PC-9 (cell line): ENCODE measurements around the gene SETD1B. TPM values are rescaled to one million over a fixed set of nuclear protein-coding genes. Genes with fewer than 3 reads are reported as not detected.
"Not testable (repeated sequence)": the region's sequence is repeated elsewhere in the genome, so short reads cannot be mapped to it uniquely, and the experiment has no call there.

Source experiments
- BruUV-seq: library from RNA; stranded (reverse); fragments of 400-500 nt; replicated peaks from 2 replicates; lab custom pipeline; 2021; lab: Mats Ljungman, UMichigan
- CTCF ChIA-PET: fragments of 300-600 bp; sonication (Branson Sonifier 250); formaldehyde crosslinking; loops from one replicate; lab custom pipeline; 2022; ENCODE audit warnings: antibody characterized with exemption; lab: Charles Lee
- POLR2A ChIA-PET: fragments of 300-600 bp; sonication (Branson Sonifier 250); formaldehyde crosslinking; loops from one replicate; lab custom pipeline; 2022; ENCODE audit warnings: antibody characterized with exemption; ENCODE audit not compliant: unreplicated experiment; lab: Charles Lee
- DNase-seq, 2 experiments: peaks; one replicate each; pipeline versions ENCODE4 v3.0.0 to v3.0.0-alpha.2; 2015 to 2022; ENCODE audit warnings: mixed read lengths in 1 of 2
- H2AFZ ChIP-seq: fragments of 200-600 bp; sonication (generic); 2 replicates; pipeline ENCODE4 v1.8.1; 2017; ENCODE audit warnings: antibody characterized with exemption
- H3F3A ChIP-seq: fragments of 200-600 bp; sonication (generic); 2 replicates; pipeline ENCODE4 v1.8.1; 2017; ENCODE audit warnings: antibody characterized with exemption, mild to moderate bottlenecking, low read depth; ENCODE audit not compliant: insufficient read depth
- H3K27ac ChIP-seq: fragments of 200-600 bp; sonication (generic); 2 replicates; pipeline ENCODE4 v1.6.1; 2016; ENCODE audit warnings: mixed run types
- H3K27me3 ChIP-seq: fragments of 200-600 bp; sonication (generic); 2 replicates; pipeline ENCODE4 v1.6.1; 2016; ENCODE audit warnings: low read depth, mixed run types; ENCODE audit not compliant: insufficient read depth
- H3K36me3 ChIP-seq: fragments of 200-600 bp; sonication (generic); 2 replicates; pipeline ENCODE4 v1.6.1; 2016; ENCODE audit warnings: low read depth, mixed run types
- H3K4me1 ChIP-seq: fragments of 200-600 bp; sonication (generic); replicated peaks from 2 replicates; pipeline ENCODE4 v1.6.1; 2016; ENCODE audit warnings: mixed run types; ENCODE audit not compliant: insufficient read depth
- H3K4me2 ChIP-seq: fragments of 200-600 bp; sonication (generic); 2 replicates; pipeline ENCODE4 v1.6.1; 2017; ENCODE audit warnings: mixed run types
- H3K4me3 ChIP-seq: fragments of 200-600 bp; sonication (generic); 2 replicates; pipeline ENCODE4 v1.6.1; 2016; ENCODE audit warnings: mixed run types
- H3K79me2 ChIP-seq: fragments of 200-600 bp; sonication (generic); 2 replicates; pipeline ENCODE4 v1.6.1; 2017; ENCODE audit warnings: low read depth, mixed run types
- H3K9me2 ChIP-seq: fragments of 200-600 bp; sonication (generic); 2 replicates; pipeline ENCODE4 v1.8.1; 2017; ENCODE audit warnings: mild to moderate bottlenecking; ENCODE audit not compliant: insufficient read depth
- H3K9me3 ChIP-seq: fragments of 200-600 bp; sonication (generic); 2 replicates; pipeline ENCODE4 v1.8.1; 2016; ENCODE audit warnings: low read depth; ENCODE audit not compliant: insufficient read depth
- H4K20me1 ChIP-seq: fragments of 200-600 bp; sonication (generic); 2 replicates; pipeline ENCODE4 v1.8.1; 2017; ENCODE audit not compliant: insufficient read depth
- EZH2 ChIP-seq: fragments of 200-600 bp; sonication (generic); IDR thresholded peaks from 2 replicates; pipeline ENCODE4 v1.8.0; 2017; ENCODE audit warnings: antibody characterized with exemption, low read depth
- intact Hi-C: fragments of 100-400 bp; cut with micrococcal nuclease; formaldehyde crosslinking; loops from one replicate; pipeline ENCODE4 v1.10.0; 2022; ENCODE audit not compliant: unreplicated experiment
- total RNA-seq: library from RNA; stranded (reverse); gene quantifications from 2 replicates; pipeline ENCODE4 v1.2.3, GENCODE V29; 2021
- TF ChIP-seq, protein P1 (sequence below): fragments of 200-600 bp; sonication (generic); conservative IDR thresholded peaks from 2 replicates; pipeline ENCODE4 v1.6.1; 2017; ENCODE audit warnings: mixed run types, antibody characterized with exemption, mild to moderate bottlenecking, moderate library complexity

Gene SETD1B
- total RNA-seq, 1 experiment from 2014 or later: 22.6 TPM

DNA sequence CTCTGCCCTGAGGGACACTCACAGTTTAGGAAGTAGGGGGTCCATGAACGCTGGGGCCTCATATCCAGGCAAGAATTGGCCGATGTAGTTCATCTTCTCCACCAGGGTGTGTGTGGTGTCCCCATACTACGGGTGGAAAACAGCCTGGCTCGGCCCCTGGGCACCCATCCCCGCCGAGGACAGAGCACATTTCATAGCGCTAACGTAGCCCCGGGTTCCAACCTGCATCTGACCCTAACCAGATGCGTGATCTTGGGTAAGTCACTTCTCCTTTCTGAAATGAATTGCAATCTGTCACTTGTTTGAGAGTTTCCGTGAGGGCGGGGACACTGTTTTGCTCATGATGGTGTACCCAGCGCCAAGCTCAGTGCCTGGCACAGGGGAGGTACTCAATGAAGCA lies 45.9 kb downstream of the SETD1B start:
- no peak for DNase-seq
- Histone ChIP-seq H3K27ac (no peak overlapping the region), H3K9me2 (no peaks in the 10 kb centered on the region), H4K20me1 (no peaks in the 10 kb centered on the region), H3K27me3 (no peaks in the 10 kb centered on the region), H3K4me1 (no peaks in the 10 kb centered on the region), H3F3A (no peaks in the 10 kb centered on the region), H3K36me3 (no peaks in the 10 kb centered on the region), H3K4me2 (no peak overlapping the region), H3K9me3 (no peaks in the 10 kb centered on the region), H3K79me2 (no peaks in the 10 kb centered on the region), H2AFZ (no peak overlapping the region), H3K4me3 (no peak overlapping the region)
- TF ChIP-seq EZH2: no peak
- TF ChIP-seq, protein P1, sequence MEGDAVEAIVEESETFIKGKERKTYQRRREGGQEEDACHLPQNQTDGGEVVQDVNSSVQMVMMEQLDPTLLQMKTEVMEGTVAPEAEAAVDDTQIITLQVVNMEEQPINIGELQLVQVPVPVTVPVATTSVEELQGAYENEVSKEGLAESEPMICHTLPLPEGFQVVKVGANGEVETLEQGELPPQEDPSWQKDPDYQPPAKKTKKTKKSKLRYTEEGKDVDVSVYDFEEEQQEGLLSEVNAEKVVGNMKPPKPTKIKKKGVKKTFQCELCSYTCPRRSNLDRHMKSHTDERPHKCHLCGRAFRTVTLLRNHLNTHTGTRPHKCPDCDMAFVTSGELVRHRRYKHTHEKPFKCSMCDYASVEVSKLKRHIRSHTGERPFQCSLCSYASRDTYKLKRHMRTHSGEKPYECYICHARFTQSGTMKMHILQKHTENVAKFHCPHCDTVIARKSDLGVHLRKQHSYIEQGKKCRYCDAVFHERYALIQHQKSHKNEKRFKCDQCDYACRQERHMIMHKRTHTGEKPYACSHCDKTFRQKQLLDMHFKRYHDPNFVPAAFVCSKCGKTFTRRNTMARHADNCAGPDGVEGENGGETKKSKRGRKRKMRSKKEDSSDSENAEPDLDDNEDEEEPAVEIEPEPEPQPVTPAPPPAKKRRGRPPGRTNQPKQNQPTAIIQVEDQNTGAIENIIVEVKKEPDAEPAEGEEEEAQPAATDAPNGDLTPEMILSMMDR: no peak
- BruUV-seq: no TSS peak
- ChIA-PET POLR2A (no interaction called here), CTCF (no interaction called here)
- intact Hi-C loops: no loop called here

DNA sequence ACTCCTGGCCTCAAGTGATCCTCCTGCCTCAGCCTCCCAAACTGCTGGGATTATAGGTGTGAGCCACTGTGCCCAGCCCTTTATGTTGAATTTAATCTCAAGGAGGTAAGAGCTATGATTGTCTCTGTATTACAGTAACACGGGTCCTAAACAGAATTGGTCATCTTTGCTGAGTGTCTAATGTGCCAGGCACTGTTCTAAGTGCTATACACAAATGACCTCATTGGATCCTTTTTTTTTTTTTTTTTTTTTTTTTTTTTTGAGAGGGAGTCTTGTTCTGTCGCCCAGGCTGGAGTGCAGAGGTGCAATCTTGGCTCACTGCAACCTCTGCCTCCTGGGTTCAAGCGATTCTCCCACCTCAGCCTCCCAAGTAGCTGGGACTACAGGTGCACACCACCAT lies 48.6 kb downstream of the SETD1B start:
- CTCF ChIA-PET, BruUV-seq: not testable (repeated sequence)

DNA sequence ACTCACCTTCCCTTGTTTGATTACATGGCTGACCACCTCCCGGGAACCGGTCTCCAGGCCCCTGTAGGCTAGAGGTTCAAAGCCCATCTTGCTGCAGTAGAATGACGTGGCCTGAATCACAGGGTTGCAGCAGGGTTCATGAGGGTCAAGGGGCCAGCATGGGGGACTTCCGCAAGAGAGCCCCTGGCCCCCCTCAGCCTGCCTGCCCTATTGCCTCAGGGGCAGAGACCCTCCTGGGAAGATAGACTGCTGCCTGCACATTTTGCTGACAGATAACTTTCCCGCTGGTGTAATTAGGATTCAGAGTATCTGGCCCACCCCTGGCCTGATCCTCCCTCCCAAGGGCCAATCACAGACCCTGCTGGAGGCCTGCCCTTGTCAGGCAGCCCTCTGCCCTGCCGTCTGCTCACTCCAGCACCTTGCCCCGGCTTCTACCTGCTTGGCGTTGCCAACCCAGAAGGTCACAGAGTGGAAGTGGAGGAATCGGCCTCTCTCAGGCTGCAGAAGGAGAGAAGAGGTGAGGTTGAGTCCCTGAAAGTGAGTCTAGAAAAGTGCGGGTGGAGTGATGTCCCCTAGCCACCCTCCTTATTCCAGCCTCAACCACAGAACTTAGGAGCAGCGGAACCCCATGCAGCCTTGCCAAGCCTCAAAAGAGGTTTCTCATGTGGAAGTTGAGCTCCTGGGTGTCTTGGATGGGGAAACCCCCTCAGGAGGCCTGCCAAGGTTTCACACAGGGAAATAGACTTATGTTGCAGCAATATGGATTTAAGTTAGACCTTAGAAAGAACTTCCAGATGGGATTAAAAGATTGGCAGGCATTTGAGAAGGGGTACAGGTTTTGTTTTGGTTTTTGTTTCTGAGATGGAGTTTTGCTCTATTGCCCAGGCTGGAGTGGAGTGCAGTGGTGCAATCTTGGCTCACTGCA lies 53.8 kb downstream of the SETD1B start:
- H3F3A ChIP-seq: no peaks in the 10 kb centered on the region
- POLR2A ChIA-PET: no interaction called here
- TF ChIP-seq, protein P1: no peak
- no peak for TF ChIP-seq EZH2
- H3K4me3 ChIP-seq: no peak overlapping the region
- H3K9me2 ChIP-seq: no peaks in the 10 kb centered on the region
- H3K79me2 ChIP-seq: no peaks in the 10 kb centered on the region
- no peaks in the 10 kb centered on the region for H3K4me1 ChIP-seq
- H3K4me2 ChIP-seq: no peak overlapping the region
- H2AFZ ChIP-seq: no peak overlapping the region
- no peaks in the 10 kb centered on the region for H3K9me3 ChIP-seq
- no peak overlapping the region for H3K27ac ChIP-seq
- BruUV-seq: no TSS peak
- no peak for DNase-seq
- intact Hi-C loops: no loop called here
- no peaks in the 10 kb centered on the region for H3K36me3 ChIP-seq
- no peaks in the 10 kb centered on the region for H3K27me3 ChIP-seq
- no peaks in the 10 kb centered on the region for H4K20me1 ChIP-seq
- CTCF ChIA-PET: interaction anchor here (0.6 kb wide), 1 partner anchor 13 kb away, joined by 3 read pairs; no protein-coding TSS in a partner anchor

More for the DNA sequence above, 48.6 kb downstream of the SETD1B start:
- H3K9me3 ChIP-seq, H3K36me3 ChIP-seq, H3K9me2 ChIP-seq, H3K4me2 ChIP-seq, H3K27me3 ChIP-seq, intact Hi-C loops, DNase-seq, H3F3A ChIP-seq, POLR2A ChIA-PET, H2AFZ ChIP-seq, H3K27ac ChIP-seq, H4K20me1 ChIP-seq, H3K4me3 ChIP-seq, H3K79me2 ChIP-seq, H3K4me1 ChIP-seq: not testable (repeated sequence)
